ENCODE results near the gene HOXB9.

Gene HOXB9

DNA sequence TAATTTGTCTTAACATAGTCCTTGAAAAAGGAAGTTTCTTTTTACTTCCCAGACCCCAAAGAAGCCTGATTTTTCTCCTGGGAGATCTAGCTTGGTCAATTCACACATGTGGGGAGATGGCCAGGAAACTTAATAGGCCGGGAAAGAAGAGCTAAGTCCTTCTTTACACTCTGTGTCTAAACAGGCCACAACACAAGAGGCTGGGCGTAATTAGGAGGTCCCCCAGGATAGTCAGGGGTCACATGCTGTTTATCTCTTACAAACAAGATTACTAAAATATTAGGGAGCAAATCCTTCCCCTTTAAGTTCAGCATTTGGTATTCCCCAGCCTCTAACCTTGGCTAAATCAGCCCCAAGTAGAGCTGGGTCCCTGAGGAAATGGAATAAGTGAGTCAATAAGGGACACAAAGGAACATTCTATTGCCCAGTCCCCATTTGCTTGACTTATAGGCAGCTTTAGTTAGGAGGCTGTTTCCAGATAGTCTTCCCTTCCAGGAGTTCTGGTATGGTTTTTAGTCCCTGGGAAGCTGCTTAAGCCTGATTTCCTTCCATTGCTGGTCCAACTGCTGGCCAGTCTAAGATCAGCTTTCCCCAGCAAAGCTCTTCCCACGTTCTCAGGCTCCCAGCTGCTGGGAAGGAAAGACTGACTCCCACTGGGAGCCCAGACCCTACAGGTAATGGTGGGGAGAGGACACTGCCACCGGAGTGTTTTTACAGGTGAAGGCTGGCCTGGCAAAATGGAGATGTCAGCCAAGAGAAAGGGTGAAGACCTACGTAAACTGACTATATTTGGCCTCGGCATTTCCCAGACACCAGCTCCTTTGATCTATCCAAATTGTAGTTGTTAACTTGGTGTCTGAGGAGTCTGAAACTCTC is 14.1 kb upstream of the HOXB9 start:
- in situ Hi-C loops (cut with HindIII; ENCODE audit: low sequenced_read_pairs): no loop called here

DNA sequence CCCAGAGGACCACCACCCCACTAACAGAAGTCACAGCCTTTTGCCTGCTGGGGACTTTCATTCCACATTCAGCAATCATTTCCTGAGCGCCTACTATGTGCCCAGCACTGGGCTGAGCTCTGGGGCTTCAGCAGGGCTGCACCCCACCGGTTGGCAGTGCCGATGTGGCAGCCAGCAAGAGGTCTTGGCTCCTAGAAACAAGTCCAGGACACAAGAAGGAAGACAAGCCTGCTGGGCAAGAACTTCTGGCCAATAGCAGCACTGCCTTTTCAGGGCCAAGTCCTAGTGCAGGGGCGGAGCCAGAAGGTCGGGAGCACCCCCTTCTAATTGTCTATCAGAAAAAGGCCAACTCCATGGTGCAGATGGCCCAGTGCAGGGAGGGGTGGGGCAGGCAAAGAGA is 13.0 kb upstream of the HOXB9 start:
- in situ Hi-C loops (cut with HindIII; ENCODE audit: low sequenced_read_pairs): no loop called here

DNA sequence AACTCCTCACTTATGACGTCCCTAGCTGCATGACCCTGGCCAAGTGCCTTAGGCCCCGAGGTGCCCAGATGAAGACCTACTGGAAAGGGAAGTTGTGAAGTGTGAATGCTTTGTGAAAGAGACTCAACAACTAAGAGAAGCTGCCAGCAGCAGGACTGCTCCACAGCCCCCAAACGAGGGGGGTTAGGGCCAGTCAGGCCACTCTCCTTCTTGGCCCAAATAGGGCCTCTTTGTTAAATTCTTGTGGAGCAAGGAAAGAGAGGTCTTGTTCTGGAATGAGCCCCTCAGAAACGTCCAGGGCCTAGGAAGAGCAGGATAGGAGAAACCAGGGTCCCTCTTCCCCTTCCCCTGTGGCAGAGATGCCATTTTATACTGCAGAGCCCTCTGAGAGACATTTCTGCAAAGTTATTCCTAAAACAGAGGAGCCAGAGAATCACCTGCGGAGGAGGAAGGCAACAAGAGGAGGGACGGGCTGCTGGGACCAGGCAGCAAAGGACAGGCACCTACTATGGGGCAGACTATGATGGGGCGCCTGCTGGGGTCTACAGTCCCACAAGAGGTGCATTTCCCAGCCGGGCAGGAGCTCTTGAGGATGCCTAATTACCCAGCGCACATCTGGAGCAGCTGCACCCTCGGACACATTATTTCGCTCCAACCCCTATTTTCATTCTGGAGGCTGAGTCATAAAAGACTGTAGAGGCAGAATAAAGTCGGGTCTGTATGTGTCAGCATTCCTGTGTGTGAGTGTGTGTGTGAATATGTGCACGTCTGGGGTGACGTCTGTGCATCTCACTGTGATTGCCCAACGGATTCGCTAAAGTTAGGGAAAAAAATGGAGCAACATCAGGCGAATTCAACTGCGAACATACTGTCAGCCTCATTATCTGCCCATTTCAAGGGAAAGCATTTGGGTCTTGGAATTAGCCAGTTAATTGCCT is 11.4 kb upstream of the HOXB9 start:
- in situ Hi-C loops (cut with HindIII; ENCODE audit: low sequenced_read_pairs): no loop called here

- in situ Hi-C loops (cut with HindIII; ENCODE audit: low sequenced_read_pairs): no loop called here
Observed at GRCh38 chr17:48636177-48637018, 10.2 kb upstream of the HOXB9 start.

GRCh38 chr17:48634493-48635208 is 8.5 kb upstream of the HOXB9 start:
- in situ Hi-C loops (cut with HindIII; ENCODE audit: low sequenced_read_pairs): no loop called here

DNA sequence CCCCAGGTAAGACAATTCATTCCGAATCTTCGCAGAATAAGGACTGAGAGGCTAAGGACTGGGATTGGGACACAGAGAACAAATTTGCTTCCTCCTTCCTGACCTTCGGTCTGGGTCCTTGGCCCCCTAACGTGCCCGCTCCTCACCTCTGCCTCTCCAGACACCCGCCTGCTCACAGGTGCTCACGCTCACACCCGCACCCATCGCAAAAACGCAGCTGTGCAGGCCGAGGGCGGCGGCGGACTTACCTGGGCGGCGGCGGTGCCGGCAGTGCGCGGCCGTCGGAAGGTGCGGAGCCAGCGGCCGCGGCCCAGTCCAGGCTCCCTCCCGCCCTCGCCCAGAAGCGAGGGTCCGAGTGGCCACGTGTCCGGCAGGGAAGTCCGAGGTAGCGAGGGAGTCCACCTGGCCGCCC is 7.1 kb upstream of the HOXB9 start:
- in situ Hi-C loops (cut with HindIII; ENCODE audit: low sequenced_read_pairs): no loop called here

GRCh38 chr17:48632579-48633265 is 6.6 kb upstream of the HOXB9 start:
- in situ Hi-C loops (cut with HindIII; ENCODE audit: low sequenced_read_pairs): no loop called here

- in situ Hi-C loops (cut with HindIII; ENCODE audit: low sequenced_read_pairs): no loop called here
Observed at GRCh38 chr17:48631693-48632578, 5.8 kb upstream of the HOXB9 start.

DNA sequence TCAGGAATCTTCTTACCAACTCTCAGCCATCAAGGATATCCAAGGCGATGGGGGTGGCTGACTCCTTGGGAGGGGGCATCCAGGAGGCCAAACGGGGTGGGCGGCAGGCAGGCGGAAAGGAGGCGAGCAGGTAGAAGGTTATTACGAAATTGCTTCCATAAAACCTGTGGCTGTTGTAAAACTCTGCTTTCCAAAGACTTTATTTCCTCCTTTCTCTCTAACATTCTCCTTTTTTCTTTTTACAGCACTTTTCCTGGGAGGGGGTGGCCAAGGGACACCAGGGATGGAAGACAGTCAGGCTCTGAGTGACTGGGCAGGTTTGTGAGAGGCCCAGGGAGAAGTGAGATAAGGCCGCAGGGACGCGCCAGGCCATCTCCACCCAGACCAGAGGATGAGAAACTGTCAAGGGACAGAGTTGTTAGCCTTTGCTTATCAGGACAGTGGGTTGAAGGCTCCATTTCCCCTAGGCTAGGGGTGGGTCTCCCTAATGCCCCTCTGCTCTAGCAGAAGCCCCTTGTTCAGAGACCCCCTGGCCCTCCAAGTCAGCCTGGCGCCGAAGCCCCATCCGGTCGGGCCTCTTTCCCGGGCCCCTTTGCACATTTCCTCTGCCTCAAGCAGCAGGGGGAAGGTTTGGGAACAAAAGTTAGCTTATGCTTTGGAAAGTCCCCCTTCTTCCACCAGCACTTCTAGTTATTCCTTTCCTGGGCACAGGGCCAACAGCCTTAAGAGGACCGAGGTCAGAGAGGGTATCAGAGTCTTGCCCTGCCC is 5.0 kb upstream of the HOXB9 start:
- in situ Hi-C loops (cut with HindIII; ENCODE audit: low sequenced_read_pairs): no loop called here

- in situ Hi-C loops (cut with HindIII; ENCODE audit: low sequenced_read_pairs): no loop called here
Observed at GRCh38 chr17:48630009-48630924, 4.1 kb upstream of the HOXB9 start.

DNA sequence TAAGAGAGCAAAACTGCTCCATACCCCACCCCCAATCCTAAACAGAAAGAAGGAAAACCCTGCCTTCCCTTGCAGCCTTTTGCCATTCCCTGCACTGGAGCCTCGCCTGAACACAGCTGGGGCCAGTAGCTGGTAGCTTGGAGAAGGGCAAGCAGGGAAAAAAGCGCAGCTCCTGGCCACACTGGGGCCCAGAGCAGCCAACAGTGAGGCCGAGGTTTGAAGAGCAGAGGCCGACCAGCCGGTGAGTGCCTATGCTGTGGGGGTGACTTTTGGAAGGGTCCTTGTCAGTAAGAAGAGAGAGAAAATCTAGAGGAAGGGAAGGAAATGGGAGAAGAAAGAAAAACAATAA is 3.2 kb upstream of the HOXB9 start:
- in situ Hi-C loops (cut with HindIII; ENCODE audit: low sequenced_read_pairs): no loop called here

GRCh38 chr17:48628649-48629410 is 2.7 kb upstream of the HOXB9 start:
- in situ Hi-C loops (cut with HindIII; ENCODE audit: low sequenced_read_pairs): no loop called here

DNA sequence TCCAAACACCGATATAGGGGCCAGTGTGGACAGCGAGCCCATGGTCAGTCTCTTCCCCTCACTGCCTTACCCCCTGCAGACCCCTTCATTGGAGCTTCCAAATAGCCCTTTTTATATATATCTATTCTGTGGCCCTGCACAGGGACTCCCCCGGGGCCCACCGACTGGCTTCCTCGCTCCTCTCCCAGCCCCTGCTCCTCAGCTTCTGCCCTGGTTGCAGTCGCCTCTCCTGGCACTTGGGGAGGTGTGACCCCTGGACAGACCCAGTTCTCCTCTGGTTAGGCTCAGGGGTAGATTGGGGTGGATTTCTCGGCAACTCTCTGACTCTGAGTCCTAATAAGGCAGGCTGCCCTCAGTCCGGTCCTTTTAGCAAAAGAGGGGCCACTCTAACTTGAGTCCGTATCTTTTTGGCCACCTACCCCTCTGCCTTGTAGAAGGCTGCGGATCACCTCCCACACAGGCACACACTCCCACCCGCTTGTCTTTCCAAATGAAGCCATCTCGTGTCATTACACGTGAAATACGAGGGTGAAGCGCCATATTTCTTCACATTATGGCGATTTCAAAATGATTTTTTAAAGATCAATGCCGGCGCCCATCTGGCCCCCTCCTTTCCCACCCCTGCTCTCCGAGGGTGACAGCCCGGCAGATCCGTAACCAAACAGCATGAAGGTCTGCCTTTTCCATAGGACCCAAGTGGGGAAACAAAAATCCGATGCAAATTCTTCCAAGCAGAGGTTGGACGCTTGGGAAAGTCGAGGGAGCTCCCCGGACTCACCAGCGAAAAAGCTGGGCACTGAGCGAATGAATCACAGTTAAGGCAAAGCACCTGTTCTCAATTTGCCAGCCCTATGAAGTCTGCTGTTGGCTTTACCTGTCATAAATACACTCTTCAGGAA is 1.7 kb upstream of the HOXB9 start:
- in situ Hi-C loops (cut with HindIII; ENCODE audit: low sequenced_read_pairs): no loop called here

DNA sequence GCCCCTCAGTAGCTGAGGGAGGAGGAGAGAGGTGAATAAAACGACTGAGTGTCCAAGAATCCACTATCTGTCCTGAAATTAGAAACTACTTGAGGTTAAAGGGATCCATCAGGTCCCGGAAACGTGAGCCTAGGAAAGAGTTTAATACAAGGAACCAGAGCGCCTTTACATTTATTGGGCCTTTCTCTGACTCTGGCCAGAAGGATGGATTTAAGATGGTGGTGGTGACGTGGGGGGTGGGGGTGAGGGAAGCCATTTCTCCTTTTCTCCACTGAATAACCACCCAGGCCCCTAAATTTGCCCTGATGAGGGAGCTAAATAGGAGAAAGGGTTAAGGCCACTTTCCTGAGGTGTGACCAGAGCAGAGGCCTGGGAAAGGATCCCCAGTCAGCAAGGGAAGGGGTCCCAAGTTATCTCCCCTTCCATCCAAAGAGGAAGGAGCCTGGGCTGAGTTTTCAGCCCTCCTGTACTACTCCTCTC is 1.0 kb upstream of the HOXB9 start:
- in situ Hi-C loops (cut with HindIII; ENCODE audit: low sequenced_read_pairs): no loop called here

All from DLD1 (cell line).